ENCODE results near the gene BTBD17. TPM values are rescaled to one million over a fixed set of nuclear protein-coding genes. Genes with fewer than 3 reads are reported as not detected.

The BTBD17 gene
- total RNA-seq, 3 donors from 2014 or later (not counting 1 experiment from before 2014, with no cell fraction given) = 0.48 TPM; not detected in 2

GRCh38 chr17:74380959-74381808 lies 19.5 kb upstream of the BTBD17 start:
- H3K4me1 ChIP-seq (ENCODE audit: control insufficient read depth, insufficient read depth, low read length) = peaks cover 34% of the 10 kb centered on the region
- H3K27ac ChIP-seq (ENCODE audit: low read length) = no peak overlapping the region
- no peak for TF ChIP-seq CTCF (IDR thresholded peaks at IDR 0.05)
- Mint-ChIP-seq H3K36me3 (no peaks in the 10 kb centered on the region), H3K27ac (peak overlapping the region; percentile 78 to 87), H3K27me3 (ENCODE audit: low read depth in 2 of 2) (no peaks in the 10 kb centered on the region), H3K4me1 (peaks cover 30 to 32% of the 10 kb centered on the region in 2 donors), H3K9me3 (no peaks in the 10 kb centered on the region), H3K4me3 (no peak overlapping the region)
- intact Hi-C loops (cut with micrococcal nuclease) = no loop called here
- H3K27me3 ChIP-seq (ENCODE audit: control insufficient read depth, insufficient read depth, low read length) = no peaks in the 10 kb centered on the region
- no peaks in the 10 kb centered on the region for H3K9me3 ChIP-seq (ENCODE audit: control insufficient read depth, insufficient read depth, low read length)
- H3K36me3 ChIP-seq (ENCODE audit: control insufficient read depth, insufficient read depth, low read length) = no peaks in the 10 kb centered on the region
- ATAC-seq = no peak
- H3K4me3 ChIP-seq (ENCODE audit: low read length) = no peak overlapping the region
- 91% methylated on average over 13 of the region's 15 CpGs for WGBS (ENCODE audit: insufficient coverage)
- DNase-seq = no peak

DNA sequence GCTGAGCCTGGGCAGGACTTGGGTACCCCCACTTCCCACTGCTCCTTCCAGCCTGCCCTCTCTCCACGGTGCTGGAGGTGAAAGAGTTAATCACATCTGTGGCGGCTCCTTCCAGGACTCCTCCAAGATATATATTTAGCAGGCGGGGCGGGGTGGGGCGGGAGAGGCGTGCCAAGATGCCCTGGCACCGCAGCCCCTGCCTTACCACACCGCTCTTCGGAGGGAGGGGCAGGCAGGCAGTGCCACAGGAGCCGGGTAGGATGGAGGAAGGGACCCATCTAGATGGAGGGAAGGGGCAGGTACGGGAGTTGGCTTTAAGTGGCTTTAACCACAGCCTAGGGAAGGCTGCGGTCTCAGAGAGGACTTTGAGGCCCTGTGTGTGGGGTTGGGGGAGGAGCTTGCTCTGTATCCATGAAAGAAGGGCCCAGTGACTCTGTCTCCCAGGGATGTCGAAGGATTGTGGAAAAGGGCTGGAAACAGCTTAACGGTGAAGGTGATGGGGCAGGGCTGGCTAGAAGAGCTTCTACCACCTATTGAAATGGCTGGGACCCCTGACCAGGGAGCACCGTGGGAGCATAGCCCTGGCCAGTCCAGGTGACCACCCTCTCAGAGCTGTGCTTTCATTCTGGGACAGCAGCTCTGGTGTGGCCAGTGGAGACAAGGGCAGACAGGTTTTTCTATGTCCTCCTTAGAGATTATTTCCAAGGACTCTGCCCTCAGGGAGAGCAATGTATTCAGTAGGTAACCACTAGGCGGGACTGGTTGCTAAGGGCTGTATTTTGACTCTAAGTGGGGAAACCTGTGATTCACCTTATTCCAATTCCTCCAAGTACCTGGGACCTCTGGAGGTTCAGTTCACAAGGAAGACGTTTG lies 18.7 kb upstream of the BTBD17 start:
- H3K9me3 ChIP-seq (ENCODE audit: control insufficient read depth, insufficient read depth, low read length) = no peaks in the 10 kb centered on the region
- H3K4me3 ChIP-seq (ENCODE audit: low read length) = no peak overlapping the region
- peak overlapping the region; percentile 78 to 87 for H3K27ac Mint-ChIP-seq
- TF ChIP-seq CTCF (IDR thresholded peaks at IDR 0.05) = no peak
- ATAC-seq (peak in 2 of 3 donors; percentile 4 to 6), DNase-seq (no peak)
- H3K36me3 Mint-ChIP-seq = no peaks in the 10 kb centered on the region
- H3K27ac ChIP-seq (ENCODE audit: low read length) = peak overlapping the region; percentile 29
- H3K4me3 Mint-ChIP-seq = no peak overlapping the region
- H3K4me1 Mint-ChIP-seq = peaks cover 30 to 32% of the 10 kb centered on the region in 2 donors
- no peaks in the 10 kb centered on the region for H3K27me3 ChIP-seq (ENCODE audit: control insufficient read depth, insufficient read depth, low read length)
- peaks cover 31% of the 10 kb centered on the region for H3K4me1 ChIP-seq (ENCODE audit: control insufficient read depth, insufficient read depth, low read length)
- no peaks in the 10 kb centered on the region for H3K27me3 Mint-ChIP-seq (ENCODE audit: low read depth in 2 of 2)
- no peaks in the 10 kb centered on the region for H3K9me3 Mint-ChIP-seq
- intact Hi-C loops (cut with micrococcal nuclease) = no loop called here
- H3K36me3 ChIP-seq (ENCODE audit: control insufficient read depth, insufficient read depth, low read length) = no peaks in the 10 kb centered on the region
- WGBS (ENCODE audit: insufficient coverage) = 35% methylated on average over 17 of the region's 17 CpGs

GRCh38 chr17:74379495-74380085 lies 17.9 kb upstream of the BTBD17 start:
- peak; percentile 90 for TF ChIP-seq CTCF (IDR thresholded peaks at IDR 0.05)
- ATAC-seq (peak; percentile 82 to 90 (median 87)), DNase-seq (peak; percentile 92)
- intact Hi-C loops (cut with micrococcal nuclease) = loop anchor here (1.0 kb wide), 3 partner anchors 78 to 154 kb away; no protein-coding TSS in a partner anchor
- Mint-ChIP-seq H3K27me3 (ENCODE audit: low read depth in 2 of 2) (no peaks in the 10 kb centered on the region), H3K27ac (peak overlapping the region; percentile 78 to 87), H3K4me1 (peaks cover 30 to 32% of the 10 kb centered on the region in 2 donors), H3K36me3 (no peaks in the 10 kb centered on the region), H3K9me3 (no peaks in the 10 kb centered on the region), H3K4me3 (peak overlapping the region; percentile 40)
- Histone ChIP-seq H3K27me3 (ENCODE audit: control insufficient read depth, insufficient read depth, low read length) (no peaks in the 10 kb centered on the region), H3K4me1 (ENCODE audit: control insufficient read depth, insufficient read depth, low read length) (peaks cover 31% of the 10 kb centered on the region), H3K27ac (ENCODE audit: low read length) (peak overlapping the region; percentile 51), H3K4me3 (ENCODE audit: low read length) (no peak overlapping the region), H3K9me3 (ENCODE audit: control insufficient read depth, insufficient read depth, low read length) (no peaks in the 10 kb centered on the region), H3K36me3 (ENCODE audit: control insufficient read depth, insufficient read depth, low read length) (no peaks in the 10 kb centered on the region)
- WGBS (ENCODE audit: insufficient coverage) = 13% methylated on average over 17 of the region's 20 CpGs
